Measurements from ENCODE around the gene EPB41L1. TPM values are rescaled to one million over a fixed set of nuclear protein-coding genes. Genes with fewer than 3 reads are reported as not detected.

Gene EPB41L1
- total RNA-seq, 2 donors from 2014 or later = 81.1 to 102 TPM

GRCh38 chr20:36281785-36282380, 127.3 kb downstream of the EPB41L1 start:
- no peaks in the 10 kb centered on the region for H3K36me3 ChIP-seq
- no peaks in the 10 kb centered on the region for H3K9me3 ChIP-seq
- no peaks in the 10 kb centered on the region for H3K27me3 ChIP-seq (replicated peaks; ENCODE audit: insufficient read depth)
- DNase-seq (ENCODE audit: low spot score) (no peak), ATAC-seq (ENCODE audit: insufficient number of reproducible peaks, low FRiP score, low read depth) (no peak)
- no peak overlapping the region for H3K4me3 ChIP-seq
- H3K27ac ChIP-seq = no peak overlapping the region
- TF ChIP-seq CTCF (IDR thresholded peaks at IDR 0.05) = no peak
- H3K4me1 ChIP-seq (ENCODE audit: control insufficient read depth in 1 of 2, low read depth in 2 of 2) = no peaks in the 10 kb centered on the region

Other genes with a start within 250 kb of the EPB41L1 start
- gene SCAND1, start 200.2 kb upstream of the EPB41L1 start, total RNA-seq = 10 to 100 TPM; 42.3 to 87.2 TPM
- gene CNBD2, start 186.2 kb upstream of the EPB41L1 start, total RNA-seq = 1 to 10 TPM; 1.2 to 2.6 TPM
- 10 to 100 TPM; 22.1 to 29.1 TPM for gene AAR2, start 81.7 kb downstream of the EPB41L1 start, total RNA-seq
- gene DLGAP4, start 151.6 kb downstream of the EPB41L1 start, total RNA-seq = 100 to 1,000 TPM in 1 of 2 donors, 10 to 100 TPM in 1; 66.2 to 105 TPM

Data from thoracic aorta (tissue), 2 donors.